ENCODE results near the gene HLCS.

DNA sequence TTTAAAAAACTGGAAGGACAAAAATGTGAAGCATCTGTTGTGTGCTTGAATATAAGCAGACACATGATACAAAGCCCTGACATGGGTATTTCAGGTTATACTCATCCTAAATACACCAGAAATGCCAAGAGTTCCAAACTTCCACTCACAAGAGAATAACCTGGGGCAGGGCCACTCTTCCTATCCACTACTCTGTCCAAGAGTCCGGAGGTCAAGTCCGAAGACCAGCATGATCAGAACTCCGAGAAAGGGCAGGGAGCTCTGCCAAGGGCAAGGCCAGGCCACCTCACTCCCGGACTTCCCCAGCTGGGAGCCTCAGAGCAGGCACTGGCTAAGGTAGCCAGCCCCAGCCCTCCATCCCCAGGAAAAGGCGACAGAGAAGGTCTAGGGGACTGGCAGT lies 37.5 kb downstream of the HLCS start:
- TF ChIP-seq, protein P1, sequence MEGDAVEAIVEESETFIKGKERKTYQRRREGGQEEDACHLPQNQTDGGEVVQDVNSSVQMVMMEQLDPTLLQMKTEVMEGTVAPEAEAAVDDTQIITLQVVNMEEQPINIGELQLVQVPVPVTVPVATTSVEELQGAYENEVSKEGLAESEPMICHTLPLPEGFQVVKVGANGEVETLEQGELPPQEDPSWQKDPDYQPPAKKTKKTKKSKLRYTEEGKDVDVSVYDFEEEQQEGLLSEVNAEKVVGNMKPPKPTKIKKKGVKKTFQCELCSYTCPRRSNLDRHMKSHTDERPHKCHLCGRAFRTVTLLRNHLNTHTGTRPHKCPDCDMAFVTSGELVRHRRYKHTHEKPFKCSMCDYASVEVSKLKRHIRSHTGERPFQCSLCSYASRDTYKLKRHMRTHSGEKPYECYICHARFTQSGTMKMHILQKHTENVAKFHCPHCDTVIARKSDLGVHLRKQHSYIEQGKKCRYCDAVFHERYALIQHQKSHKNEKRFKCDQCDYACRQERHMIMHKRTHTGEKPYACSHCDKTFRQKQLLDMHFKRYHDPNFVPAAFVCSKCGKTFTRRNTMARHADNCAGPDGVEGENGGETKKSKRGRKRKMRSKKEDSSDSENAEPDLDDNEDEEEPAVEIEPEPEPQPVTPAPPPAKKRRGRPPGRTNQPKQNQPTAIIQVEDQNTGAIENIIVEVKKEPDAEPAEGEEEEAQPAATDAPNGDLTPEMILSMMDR (IDR thresholded peaks at IDR 0.05; ENCODE audit: poor library complexity), result no peak
- TF ChIP-seq EZH2 (IDR thresholded peaks at IDR 0.05; ENCODE audit: borderline replicate concordance) (no peak), EZH2phosphoT487 (IDR thresholded peaks at IDR 0.05; ENCODE audit: low read depth, severe bottlenecking, unreplicated experiment) (no peak)
